Eye (tissue), 1 donor: ENCODE measurements around the gene ACR.
A peak's percentile ranks its signal among the peaks of the same experiment; 100 is the strongest.

Experiments
- DNase-seq: peaks from one replicate; pipeline ENCODE4 v3.0.0-alpha.2; 2015

The ACR gene

DNA sequence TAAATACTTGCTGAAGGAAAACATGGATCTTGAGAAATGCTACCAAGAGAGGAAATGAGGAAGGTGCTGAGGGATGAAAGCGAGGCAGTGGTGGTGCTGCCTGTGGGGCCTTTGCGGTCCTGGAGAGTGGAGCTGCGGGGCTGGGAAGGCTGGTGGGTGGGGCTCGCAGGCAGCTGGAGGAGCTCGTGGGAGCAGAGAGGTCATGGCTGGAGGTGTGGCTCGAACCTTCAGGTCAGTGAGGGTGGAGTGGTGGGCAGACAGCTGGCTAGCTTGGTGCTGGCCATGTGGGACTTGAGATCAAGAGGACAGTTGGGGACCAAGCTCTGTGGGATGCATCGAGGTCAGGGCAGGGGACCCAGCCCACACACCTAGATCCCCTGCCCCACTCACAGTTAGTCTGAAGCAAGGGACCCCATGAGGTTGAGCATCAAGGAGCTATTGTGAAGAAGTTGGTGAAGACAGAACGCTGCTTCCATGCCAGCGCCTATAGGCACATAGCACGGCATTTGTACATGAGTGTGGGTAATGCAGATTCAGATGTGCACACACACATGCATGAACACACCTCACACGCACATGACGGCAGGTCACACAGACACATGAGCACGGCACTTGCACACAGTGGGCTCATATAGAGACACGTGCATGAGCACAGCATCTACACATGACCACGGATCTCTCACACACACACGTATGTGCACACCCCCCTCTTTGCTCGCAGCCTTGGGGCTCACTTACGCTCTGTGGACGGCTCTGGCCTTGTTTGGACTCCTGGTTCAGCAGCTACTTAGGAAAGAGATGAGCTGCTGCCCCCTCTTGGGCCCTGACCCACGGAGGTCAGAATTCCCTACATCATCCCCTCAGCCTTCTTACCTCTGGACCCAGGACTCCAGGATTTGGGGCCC, 34.9 kb upstream of the ACR start:
- no peak for DNase-seq

DNA sequence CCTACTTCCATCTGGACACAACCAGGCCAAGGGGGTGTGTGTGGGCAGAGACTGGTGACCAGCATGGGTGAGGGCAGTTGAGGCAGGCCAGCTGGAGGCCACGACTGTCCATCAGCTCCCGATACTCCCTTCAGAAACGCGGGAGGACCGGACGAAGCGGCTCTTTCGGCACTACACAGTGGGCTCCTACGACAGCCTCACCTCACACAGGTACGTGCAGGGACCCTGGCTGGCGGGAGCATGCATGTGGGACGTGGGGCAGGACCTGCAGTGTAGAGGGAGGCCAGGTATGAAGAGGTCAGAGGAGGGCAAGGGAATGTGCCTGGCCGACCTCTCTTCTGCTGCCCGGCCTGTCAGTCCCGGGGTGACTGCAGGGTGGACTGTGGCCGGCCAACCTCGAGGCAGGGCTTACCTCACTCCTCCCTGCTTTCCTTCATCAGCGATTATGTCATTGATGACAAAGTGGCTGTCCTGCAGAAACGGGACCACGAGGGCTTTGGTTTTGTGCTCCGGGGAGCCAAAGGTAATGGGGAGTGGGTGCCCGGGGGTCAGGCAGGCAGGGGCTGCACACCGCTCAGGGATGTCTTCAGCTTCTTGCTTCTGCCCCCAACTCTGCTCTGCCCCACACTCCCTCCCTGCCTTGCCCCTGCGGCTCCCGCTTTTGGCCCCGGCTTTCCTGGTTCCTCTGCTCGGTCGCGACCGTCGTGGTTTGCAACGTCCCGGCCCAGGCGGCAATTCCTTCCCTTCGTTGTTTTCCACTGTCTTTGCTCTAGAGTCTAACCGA, 34.1 kb upstream of the ACR start:
- DNase-seq = no peak

DNA sequence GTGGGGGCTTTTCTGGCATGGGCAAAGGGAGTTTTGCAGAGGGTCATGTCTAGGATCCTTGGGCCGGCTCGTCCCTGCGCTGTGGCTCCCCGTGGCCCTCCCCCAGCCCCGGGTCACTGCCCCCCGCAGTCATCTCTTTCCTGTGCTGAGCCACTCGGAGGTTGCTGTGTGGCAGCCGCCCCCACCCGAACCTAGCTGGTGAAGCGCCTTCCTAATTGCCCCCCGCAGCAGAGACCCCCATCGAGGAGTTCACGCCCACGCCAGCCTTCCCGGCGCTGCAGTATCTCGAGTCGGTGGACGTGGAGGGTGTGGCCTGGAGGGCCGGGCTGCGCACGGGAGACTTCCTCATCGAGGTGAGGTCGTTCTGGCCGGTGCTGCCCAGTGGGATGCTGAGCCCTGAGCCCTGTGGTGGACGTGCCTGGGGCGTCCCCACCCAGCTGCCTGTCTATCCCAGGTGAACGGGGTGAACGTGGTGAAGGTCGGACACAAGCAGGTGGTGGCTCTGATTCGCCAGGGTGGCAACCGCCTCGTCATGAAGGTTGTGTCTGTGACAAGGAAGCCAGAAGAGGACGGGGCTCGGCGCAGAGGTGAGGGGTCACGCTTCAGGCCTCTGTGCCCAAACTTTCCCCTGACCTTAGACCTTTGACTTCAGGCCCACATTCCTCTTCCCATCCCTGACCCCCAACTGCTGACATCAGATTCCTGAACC, 33.3 kb upstream of the ACR start:
- DNase-seq = no peak

DNA sequence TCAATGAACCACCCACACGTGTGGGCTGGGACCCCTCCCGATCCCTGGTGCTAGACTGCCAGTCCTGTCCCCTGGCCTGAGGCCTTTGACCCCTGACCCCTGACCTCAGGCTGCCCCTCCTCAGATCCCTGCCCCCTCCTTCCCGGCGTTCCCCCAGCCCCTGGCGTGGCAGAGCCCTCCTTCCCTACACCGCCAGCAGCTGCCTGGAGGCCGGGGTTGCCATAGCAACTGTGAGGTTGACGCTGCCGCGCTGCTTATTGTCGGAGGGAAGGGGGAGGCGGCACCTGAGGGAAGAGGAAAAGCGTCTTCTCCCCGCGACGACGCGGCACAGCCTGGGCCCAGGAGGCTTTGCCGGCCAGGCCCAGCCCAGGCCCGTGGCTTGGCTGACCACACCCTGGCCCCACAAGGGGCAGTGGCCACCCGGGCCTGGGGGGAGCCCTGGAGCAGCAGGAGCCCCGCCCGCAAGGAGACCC, 32.7 kb upstream of the ACR start:
- DNase-seq = peak; percentile 97

DNA sequence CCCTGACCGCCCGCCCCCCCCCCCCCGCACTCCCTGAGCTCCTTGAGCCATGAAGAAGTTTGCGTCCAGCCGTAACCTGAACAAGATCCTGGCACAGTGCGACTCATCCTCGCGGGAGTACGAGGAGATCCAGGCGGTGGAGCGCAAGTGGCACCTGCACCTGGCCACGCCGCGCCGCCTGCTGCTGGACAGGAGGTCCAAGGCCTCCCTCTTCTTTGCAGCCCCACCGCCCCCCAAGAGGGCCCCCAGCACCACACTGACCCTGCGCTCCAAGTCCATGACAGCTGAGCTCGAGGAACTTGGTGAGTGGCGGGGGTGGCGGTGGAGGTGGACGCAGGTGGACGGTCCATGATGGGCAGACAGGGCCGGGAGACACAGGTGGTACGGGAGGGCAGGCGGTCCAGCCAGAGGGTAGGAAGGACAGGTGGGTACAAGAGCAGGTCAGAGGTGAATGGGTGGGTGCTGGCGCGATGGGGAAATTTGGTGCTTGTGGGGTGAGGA, 32.1 kb upstream of the ACR start:
- peak; percentile 24 for DNase-seq

DNA sequence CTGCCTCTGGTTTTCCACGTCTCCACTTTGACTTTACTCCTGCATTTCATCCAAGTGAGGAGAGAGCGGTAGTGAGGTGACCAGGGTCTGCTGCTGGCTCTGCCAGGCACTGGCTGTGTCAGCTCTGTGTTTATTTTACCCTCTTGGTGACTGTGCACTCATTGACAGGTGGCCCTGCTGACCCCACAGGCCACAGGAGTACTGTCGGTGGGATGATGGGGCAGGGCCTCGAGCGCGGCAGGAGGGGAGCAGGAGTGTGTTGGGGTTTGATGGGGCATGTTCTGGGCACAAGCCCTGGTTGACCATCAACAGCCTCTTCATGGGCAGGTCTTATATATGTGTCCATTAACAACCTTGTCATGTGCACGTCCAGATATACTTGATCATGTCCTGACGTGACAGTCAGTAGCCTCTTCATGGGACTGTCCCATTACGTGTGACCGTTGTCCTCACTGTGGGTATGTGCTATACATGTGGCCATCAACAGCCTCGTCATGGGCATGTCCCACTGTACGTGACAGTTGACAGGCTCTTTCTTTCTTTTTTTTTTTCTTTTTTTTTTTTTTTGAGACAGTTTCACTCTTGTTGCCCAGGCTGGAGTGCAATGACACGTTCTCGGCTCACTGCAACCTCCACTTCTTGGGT, 31.4 kb upstream of the ACR start:
- DNase-seq = no peak

GRCh38 chr22:50708474-50708873, 29.5 kb upstream of the ACR start:
- no peak for DNase-seq

DNA sequence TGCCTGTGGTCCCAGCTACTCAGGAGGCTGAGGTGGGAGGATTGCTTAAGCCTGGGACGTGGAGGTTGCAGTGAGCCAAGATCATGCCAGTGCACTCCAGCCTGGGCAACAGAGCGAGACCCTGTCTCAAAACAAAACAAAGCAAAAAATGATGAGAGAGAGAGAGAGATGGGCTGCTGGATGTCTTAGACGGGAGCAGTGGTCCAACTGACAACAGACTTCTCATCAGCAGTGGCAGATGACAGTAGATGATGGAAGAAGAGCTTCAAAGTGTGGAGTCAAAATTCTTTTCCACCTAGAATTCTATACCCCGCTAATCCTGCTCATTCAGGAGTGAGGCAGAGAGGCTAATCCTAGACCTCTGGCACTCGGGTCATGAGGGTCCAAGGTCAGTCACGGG, 29.0 kb upstream of the ACR start:
- DNase-seq = no peak

GRCh38 chr22:50710221-50710620, 27.8 kb upstream of the ACR start:
- DNase-seq = no peak

GRCh38 chr22:50710886-50711285, 27.1 kb upstream of the ACR start:
- DNase-seq = no peak

- DNase-seq = no peak
These were observed 26.3 kb upstream of the ACR start for GRCh38 chr22:50711446-50712340.

- no peak for DNase-seq
These were observed 25.5 kb upstream of the ACR start for GRCh38 chr22:50712341-50713007.

DNA sequence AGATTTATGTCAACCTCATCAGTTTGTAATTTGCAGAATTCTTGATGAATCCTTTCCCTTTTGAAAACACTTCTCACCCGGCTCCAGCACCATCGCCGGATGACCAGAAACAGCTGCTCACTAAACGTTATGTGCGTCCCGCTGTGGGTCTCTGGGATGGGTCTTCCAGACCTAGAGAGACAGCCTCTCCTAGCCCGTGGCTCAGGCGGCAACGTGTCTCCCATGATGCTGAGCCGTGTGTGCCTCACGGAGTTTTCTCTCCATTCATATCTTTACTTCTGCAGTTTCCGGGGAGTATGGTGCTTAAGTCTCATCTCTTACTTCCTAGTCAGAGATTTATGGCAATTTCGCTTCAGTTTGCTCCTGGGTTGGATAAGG, 25.0 kb upstream of the ACR start:
- DNase-seq = no peak

DNA sequence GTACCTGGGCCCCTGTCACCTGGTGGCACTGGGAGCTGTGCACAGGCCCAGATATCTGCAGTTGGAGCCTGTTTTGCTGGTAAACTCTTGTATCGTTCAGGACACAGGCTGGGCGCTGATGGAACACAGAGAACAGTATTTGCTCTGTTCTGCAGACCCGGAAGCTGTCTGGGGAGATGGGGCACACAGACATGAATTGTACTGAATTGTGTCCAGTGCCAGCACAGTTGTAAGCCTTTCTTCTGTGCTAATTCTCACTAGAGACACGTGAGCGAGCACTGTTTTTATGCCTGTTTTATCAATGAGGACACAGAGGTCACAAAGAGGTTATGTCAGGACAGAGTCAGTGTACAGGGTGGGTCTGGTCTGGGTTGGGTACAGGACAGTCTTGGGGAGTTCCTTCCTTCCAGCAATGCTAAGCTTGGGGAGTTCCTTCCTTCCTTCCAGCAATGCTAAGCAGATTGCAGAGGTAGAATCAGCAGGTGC, 24.4 kb upstream of the ACR start:
- no peak for DNase-seq

DNA sequence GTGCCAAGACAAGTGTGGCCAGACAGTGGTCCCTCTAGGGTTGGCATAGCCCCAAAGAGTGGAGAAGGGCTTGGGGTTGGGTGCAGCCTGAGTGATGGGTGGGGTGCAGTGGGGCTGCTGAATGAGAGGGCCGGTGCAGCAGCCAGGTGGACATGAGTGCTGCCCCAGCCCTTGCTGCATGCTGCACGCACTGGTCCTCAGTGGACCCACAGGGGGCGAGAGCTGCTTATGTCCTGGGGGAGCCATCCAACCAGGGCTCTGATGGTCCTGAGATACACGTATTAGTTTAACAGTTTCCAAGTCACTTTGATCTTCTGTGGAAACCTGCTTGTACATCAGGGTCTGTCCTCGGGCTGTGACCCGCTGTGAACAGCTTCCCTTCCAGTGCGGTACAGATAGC, 23.9 kb upstream of the ACR start:
- no peak for DNase-seq

GRCh38 chr22:50714631-50715179, 23.3 kb upstream of the ACR start:
- no peak for DNase-seq

- DNase-seq = no peak
These were observed 22.8 kb upstream of the ACR start for GRCh38 chr22:50715250-50715649.

DNA sequence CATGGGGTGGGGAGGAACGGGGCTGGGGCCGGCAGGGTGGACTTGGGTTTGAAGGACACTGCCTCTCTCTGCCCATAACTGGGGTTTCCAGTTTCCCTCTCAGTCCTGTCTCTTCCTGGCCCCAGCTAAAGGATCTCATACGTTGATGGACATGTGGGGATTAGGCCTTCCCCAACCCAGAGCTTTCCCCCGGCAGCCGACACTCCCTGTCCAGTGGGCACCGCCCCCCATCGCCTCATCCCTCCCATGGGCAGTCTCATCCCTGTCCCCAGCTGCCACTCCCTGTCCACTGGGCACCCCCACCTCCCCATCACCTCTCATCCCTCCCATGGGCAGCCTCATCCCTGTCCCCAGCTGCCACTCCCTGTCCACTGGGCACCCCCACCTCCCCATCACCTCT, 22.2 kb upstream of the ACR start:
- DNase-seq = no peak

- no peak for DNase-seq
These were observed 21.5 kb upstream of the ACR start for GRCh38 chr22:50716290-50717024.
